Muscle of leg (tissue), 11 donors: ENCODE measurements around the gene ARHGEF7. TPM values are rescaled to one million over a fixed set of nuclear protein-coding genes. Genes with fewer than 3 reads are reported as not detected.
A peak's percentile ranks its signal among the peaks of the same experiment; 100 is the strongest.

Source experiments
- DNase-seq: peaks from one replicate; pipeline ENCODE4 v3.0.0; 2013
- H3K27ac ChIP-seq: one replicate; pipeline ENCODE4 v1.5.1; 2013; ENCODE audit warnings: mild to moderate bottlenecking, low read length, control low read depth
- H3K27me3 ChIP-seq: one replicate; pipeline ENCODE4 v1.6.1; 2013; ENCODE audit warnings: low read length; ENCODE audit not compliant: control insufficient read depth, insufficient read depth
- H3K36me3 ChIP-seq: one replicate; pipeline ENCODE4 v1.6.1; 2013; ENCODE audit warnings: low read length; ENCODE audit not compliant: control insufficient read depth, insufficient read depth
- H3K4me1 ChIP-seq: one replicate; pipeline ENCODE4 v1.6.1; 2013; ENCODE audit warnings: low read length; ENCODE audit not compliant: control insufficient read depth, insufficient read depth
- H3K4me3 ChIP-seq: one replicate; pipeline ENCODE4 v1.5.1; 2013; ENCODE audit warnings: low read length, control low read depth
- H3K9me3 ChIP-seq: replicated peaks from 2 replicates; pipeline ENCODE4 v1.6.1; 2013; ENCODE audit warnings: low read depth, low read length; ENCODE audit not compliant: control insufficient read depth
- WGBS: methylation state at CpG from one replicate; pipeline ENCODE4 v1.1.5; 2013; ENCODE audit warnings: missing lambda C conversion rate; ENCODE audit not compliant: insufficient coverage; 5-methylcytosine and 5-hydroxymethylcytosine counted together
- polyA plus RNA-seq, 8 donors: library from polyadenylated mRNA; unstranded; fragments of 120-200 nt; gene quantifications; one replicate each; pipeline versions ENCODE4 v1.2.1 to v1.2.3, GENCODE V29; 2013; ENCODE audit warnings: inconsistent platforms in 1 of 8, low replicate concordance in 1 of 8; ENCODE audit not compliant: insufficient read length in 8 of 8, insufficient read depth in 1 of 8
- total RNA-seq: library from RNA; stranded (reverse); fragments of 120-200 nt; gene quantifications from one replicate; pipeline ENCODE4 v1.2.4, GENCODE V29; 2013

Gene ARHGEF7
- total and polyA plus RNA-seq, 9 donors, result 52.3 to 80.8 (median 66.7) TPM

DNA sequence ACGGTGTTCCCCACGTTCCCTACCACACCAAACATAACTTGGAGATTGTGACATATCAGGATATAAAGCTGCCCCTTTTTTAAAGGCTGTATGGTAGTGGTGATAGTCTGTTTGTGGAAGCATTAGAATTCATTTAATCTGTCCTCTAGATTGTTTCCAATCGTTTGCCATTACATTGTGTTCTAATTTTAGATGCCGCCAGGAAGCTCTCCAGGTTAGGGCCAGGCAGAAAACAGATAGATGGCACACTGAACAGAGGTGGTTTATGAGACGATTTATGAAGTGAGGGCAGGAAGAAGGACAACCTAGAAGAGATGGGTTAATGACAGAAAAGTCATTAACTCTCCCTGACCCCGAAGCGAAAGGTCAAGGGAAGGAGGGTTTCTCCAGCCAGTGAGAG lies 30.0 kb downstream of the ARHGEF7 start:
- no peaks in the 10 kb centered on the region for H3K36me3 ChIP-seq
- WGBS, result 64% methylated on average over 4 of the region's 7 CpGs
- H3K27me3 ChIP-seq, result no peaks in the 10 kb centered on the region
- no peaks in the 10 kb centered on the region for H3K9me3 ChIP-seq
- H3K4me1 ChIP-seq, result peaks cover 13% of the 10 kb centered on the region
- H3K27ac ChIP-seq, result no peak overlapping the region
- H3K4me3 ChIP-seq, result no peak overlapping the region
- no peak for DNase-seq

DNA sequence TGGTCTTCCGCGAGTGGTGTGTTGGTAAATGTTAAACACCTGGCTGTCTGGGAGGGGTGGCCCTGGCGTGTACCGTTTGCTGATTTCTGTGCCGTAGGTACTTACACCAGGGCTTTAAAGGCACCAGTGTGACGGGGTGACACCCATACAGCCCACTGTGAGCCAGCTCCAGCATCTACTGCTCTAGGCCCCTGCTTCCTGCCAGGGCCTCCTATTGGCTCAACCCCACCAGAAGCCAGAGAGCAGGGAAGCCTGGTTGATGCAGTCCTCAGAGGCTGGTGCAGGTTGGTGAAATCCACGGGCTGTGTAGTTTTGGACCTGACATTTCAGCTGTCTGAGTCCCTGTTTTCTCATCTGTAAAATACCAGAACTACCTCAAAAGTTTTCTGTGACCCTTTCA lies 30.4 kb downstream of the ARHGEF7 start:
- no peak for DNase-seq
- peaks cover 14% of the 10 kb centered on the region for H3K4me1 ChIP-seq
- no peak overlapping the region for H3K27ac ChIP-seq
- no peaks in the 10 kb centered on the region for H3K36me3 ChIP-seq
- no peak overlapping the region for H3K4me3 ChIP-seq
- H3K9me3 ChIP-seq, result no peaks in the 10 kb centered on the region
- H3K27me3 ChIP-seq, result no peaks in the 10 kb centered on the region
- 33% methylated on average over 6 of the region's 7 CpGs for WGBS

DNA sequence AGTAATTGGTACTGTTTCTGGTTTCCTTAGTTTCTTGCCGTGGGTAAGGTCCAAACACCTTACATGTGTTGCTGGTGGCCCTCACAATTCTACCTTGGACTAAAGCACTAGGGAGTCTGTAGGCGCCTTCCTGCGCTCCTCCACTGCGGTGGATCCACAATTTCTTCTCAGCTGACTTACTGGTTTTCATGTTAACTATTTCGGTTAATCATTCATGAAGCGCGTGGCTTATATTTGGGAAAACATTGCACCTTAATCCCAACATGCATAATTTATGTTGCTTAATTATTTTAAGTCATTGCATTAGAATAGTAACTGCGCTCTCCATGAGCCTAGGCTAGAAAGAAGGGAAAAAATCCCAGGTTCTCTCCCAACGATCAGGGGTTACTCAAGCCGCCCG lies 37.7 kb downstream of the ARHGEF7 start:
- Histone ChIP-seq H3K9me3 (no peaks in the 10 kb centered on the region), H3K4me1 (peaks cover 26% of the 10 kb centered on the region), H3K4me3 (peak overlapping the region; percentile 76), H3K27me3 (no peaks in the 10 kb centered on the region), H3K36me3 (no peaks in the 10 kb centered on the region), H3K27ac (peak overlapping the region; percentile 96)
- WGBS, result 0% methylated on average over 3 of the region's 11 CpGs
- no peak for DNase-seq

DNA sequence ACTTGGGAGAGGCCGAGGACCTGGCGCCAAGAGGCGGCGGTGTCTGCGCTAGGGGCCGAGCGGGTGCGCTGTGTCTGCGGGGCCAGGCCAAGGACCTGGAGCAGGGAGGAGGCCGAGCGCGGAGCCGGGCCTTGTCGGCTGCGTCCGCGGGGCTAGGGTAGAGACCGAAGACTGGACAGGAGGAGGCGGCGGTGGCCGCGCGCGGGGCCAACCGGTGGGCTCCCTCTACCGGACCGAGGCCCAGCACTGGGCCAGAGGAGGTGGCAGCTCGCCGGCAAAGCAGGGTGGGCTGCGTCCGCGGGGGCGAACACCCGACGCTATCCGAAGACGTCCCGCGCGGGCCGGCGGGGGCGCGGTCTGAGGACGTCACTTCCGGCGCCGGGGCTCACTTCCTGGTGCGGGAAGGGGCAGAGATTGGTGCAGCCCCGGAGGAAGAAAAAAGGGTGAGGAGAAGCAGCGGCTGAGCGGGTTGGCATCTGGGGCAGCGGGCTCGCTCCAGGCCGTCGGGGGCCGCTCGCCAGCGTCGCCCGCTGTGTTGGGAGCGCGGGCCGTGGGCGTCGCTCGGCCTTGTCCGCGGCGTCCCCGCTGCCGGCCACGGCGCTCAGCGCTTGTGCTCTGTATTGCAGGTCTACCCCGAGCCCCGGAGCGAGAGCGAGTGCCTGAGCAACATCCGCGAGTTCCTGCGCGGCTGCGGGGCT lies 38.3 kb downstream of the ARHGEF7 start:
- Histone ChIP-seq H3K27me3 (no peaks in the 10 kb centered on the region), H3K9me3 (no peaks in the 10 kb centered on the region), H3K27ac (peak overlapping the region; percentile 96), H3K4me3 (peak overlapping the region; percentile 76), H3K36me3 (no peaks in the 10 kb centered on the region), H3K4me1 (peaks cover 26% of the 10 kb centered on the region)
- under 1% methylated on average over 81 of the region's 84 CpGs for WGBS
- peak; percentile 97 for DNase-seq

DNA sequence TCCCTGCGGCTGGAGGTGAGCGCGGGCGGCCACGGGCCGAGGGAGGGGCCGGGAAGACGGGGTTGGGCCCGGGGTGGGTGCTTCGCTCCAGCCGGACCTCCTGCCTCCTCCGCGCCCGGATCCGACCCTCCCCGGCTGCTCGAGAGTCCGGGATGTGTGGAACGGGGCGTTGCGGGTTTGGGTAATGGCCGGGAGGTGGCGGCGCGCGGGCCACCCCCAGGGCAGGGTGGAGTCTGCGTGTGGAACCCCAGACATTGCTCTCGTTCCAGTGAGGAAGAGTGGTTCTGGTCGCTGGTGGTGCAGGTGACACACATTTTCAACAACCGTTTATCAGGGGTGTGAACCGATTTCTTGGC lies 38.8 kb downstream of the ARHGEF7 start:
- DNase-seq, result no peak
- H3K9me3 ChIP-seq, result no peaks in the 10 kb centered on the region
- H3K4me1 ChIP-seq, result peaks cover 26% of the 10 kb centered on the region
- peak overlapping the region; percentile 96 for H3K27ac ChIP-seq
- no peaks in the 10 kb centered on the region for H3K36me3 ChIP-seq
- 0% methylated on average over 27 of the region's 31 CpGs for WGBS
- H3K27me3 ChIP-seq, result no peaks in the 10 kb centered on the region
- peak overlapping the region; percentile 76 for H3K4me3 ChIP-seq

DNA sequence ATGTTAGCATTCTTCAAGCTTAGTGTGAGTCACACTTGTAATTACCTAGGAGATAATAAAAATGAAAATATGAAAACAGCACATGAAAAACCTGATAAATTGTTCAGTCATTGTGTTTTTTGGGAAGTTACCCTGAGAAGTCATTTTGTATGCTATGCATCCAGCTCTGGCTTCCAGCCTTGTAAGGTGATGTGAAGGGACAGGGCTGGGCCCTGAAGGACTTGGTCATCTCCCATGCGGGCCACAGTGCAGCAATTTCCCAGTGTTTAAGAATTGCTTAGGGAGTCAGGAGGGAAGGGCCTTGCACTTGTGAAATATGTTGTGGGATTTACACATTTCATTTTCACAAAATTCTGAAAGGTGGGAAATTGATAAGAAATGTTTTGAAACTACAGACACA lies 41.3 kb downstream of the ARHGEF7 start:
- H3K4me1 ChIP-seq, result peaks cover 14% of the 10 kb centered on the region

DNA sequence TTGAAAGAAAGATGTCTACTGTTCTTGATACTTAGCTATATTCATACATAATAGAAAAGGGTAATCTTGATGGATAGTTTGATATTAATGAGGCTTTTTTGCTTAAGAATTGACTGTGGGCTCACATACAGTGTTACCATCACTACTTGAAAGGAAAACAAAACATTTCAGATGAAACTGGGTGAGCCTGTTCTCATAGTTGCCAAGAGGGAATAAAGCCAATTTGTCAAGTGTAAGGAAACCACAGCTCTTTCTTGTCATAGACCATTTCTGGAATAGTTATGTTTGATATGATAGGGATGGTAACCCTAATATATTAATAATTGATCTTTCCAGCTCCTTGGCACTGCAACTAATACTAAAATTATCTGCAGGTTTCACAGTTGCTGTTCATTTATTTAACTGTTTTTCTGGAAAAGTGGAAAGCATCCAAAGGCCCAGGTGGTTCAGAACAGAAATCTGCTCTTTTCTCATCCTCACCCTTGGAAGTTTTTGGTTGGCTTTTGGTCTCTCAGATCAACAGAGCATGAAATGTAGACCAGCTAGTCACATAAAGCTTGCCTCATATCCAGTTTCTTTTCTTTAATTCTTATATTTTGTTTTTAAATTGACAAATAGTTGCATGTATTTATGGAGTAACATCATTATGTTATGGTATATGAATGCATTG lies 43.2 kb downstream of the ARHGEF7 start:
- no peak for DNase-seq
- Histone ChIP-seq H3K36me3 (peaks cover 6% of the 10 kb centered on the region), H3K27ac (no peak overlapping the region), H3K4me1 (peaks cover 11% of the 10 kb centered on the region), H3K27me3 (no peaks in the 10 kb centered on the region), H3K9me3 (no peaks in the 10 kb centered on the region), H3K4me3 (no peak overlapping the region)

More for the DNA sequence above, 41.3 kb downstream of the ARHGEF7 start:
- DNase-seq, result no peak
- H3K27me3 ChIP-seq, result no peaks in the 10 kb centered on the region
- H3K36me3 ChIP-seq, result peaks cover 6% of the 10 kb centered on the region
- no peaks in the 10 kb centered on the region for H3K9me3 ChIP-seq
- no peak overlapping the region for H3K4me3 ChIP-seq
- H3K27ac ChIP-seq, result no peak overlapping the region
- WGBS, result no CpG with 5 or more reads among the region's 1 CpG

DNA sequence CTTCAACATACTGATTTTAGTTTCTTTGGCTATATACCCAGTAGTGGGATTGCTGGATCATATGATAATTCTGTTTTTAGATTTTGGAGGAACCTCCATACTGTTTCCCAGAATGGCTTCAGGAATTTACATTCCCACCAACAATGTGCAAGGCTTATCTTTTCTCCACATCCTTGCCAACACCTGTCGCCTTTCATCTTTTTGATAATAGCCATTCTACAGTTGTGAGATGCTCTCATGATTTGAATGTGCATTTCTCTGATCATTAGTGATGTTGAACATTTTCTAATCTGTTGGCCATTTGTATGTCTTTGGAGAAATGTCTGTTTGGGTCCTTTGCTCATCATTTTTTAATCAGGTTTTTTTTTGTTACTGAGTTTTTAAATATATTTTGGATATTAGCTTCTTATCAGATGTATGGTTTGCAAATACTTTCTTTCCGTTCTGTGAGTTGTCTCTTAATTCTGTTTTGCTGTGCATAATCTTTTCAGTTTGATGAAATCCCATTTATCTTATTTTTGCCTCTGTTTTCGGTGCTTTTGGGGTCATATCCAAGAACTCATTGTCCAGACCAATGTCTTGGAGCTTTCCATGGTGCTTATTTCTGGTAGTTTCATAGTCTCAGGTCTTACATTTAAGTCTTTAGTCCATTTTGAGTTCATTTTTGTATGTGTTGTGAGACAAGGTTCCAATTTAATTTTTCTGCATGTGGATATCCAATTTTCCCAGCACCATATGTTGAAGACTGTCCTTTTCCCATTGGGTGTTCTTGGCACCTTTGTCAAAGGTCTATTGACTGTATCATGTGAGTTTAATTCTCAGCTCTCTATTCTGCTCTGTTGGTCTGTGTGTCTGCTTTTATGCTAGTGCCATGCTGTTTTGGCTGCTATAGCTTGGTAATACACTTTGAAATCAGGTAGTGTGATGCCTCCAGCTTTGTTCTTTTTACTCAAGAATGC lies 44.5 kb downstream of the ARHGEF7 start:
- no peak for DNase-seq

DNA sequence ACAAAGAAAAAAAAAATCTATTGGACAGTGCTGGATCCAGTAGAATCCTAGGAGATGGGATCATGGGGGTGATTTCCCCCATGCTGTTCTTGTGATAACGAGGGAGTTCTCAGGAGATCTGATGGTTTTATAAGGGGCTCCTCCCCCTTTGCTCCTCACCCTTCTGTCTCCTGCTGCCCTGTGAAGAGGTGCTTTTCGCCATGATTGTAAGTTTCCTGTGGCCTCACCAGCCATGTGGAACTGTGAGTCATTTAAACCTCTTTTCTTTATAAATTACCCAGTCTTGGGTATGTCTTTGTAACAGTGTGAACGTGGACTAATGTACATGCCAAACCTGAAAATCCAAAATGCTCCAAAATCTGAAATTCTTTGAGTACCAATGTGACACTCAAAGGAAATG lies 45.5 kb downstream of the ARHGEF7 start:
- no CpG with 5 or more reads among the region's 3 CpGs for WGBS
- H3K4me1 ChIP-seq, result peaks cover 6% of the 10 kb centered on the region

More for the DNA sequence above, 44.5 kb downstream of the ARHGEF7 start:
- WGBS, result no CpG with 5 or more reads among the region's 3 CpGs
- H3K4me3 ChIP-seq, result no peak overlapping the region
- H3K27me3 ChIP-seq, result no peaks in the 10 kb centered on the region
- H3K9me3 ChIP-seq, result no peaks in the 10 kb centered on the region
- peaks cover 4% of the 10 kb centered on the region for H3K4me1 ChIP-seq
- H3K36me3 ChIP-seq, result peaks cover 11% of the 10 kb centered on the region
- H3K27ac ChIP-seq, result no peak overlapping the region

More for the DNA sequence above, 45.5 kb downstream of the ARHGEF7 start:
- no peak overlapping the region for H3K4me3 ChIP-seq
- no peak for DNase-seq
- no peaks in the 10 kb centered on the region for H3K27me3 ChIP-seq
- H3K9me3 ChIP-seq, result no peaks in the 10 kb centered on the region
- H3K36me3 ChIP-seq, result peaks cover 13% of the 10 kb centered on the region
- no peak overlapping the region for H3K27ac ChIP-seq
